Frontal cortex (tissue), 4 donors: ENCODE measurements around the gene HIVEP3. TPM values are rescaled to one million over a fixed set of nuclear protein-coding genes. Genes with fewer than 3 reads are reported as not detected.

Source experiments
- DNase-seq, 2 donors: peaks; one replicate each; pipeline ENCODE4 v3.0.0; 2012; ENCODE audit warnings: low spot score in 2 of 2
- FAIRE-seq: peaks from 2 replicates; lab custom pipeline; 2012; peaks lifted over from hg19 to GRCh38; lab: Jason Lieb, UNC
- total RNA-seq: library from RNA; depleted of rRNA; stranded (reverse); fragments of >200 nt; gene quantifications from one replicate; pipeline ENCODE4 v1.2.3, GENCODE V29; 2014
- donor health status: control.
- donor health status: control.
- donor health status: control.

The HIVEP3 gene
- total RNA-seq, 1 donor from 2014 or later = 12.6 TPM

DNA sequence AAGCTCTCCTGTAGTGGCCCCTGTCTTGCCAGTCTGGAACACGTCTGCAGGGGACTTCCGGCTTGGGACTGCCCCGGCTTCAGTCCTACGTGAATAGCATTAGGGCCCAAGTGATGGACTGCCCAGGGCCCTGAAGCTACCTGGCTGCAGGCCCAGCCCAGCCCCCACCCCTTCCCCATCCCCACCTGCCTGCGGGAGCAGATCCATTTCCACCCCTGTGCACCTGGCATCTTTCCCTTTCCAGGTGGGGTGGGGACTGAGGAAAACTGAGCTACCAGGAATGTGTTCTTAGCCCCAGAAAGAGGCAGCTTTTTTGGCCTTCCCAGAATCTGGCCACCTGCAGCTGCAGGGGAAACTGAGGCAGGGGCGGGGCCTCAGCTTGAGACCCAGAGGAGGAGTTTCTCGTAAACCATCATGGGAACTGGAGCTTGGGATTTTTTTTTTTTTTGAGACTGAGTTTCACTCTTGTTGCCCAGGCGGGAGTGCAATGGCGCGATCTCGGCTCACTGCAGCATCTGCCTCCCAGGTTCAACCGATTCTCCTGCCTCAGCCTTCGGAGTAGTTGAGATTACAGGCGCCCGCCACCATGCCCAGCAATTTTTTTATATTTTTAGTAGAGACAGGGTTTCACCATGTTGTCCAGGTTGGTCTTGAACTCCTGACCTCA, 437.5 kb downstream of the HIVEP3 start:
- no peak for DNase-seq
- no peak for FAIRE-seq

DNA sequence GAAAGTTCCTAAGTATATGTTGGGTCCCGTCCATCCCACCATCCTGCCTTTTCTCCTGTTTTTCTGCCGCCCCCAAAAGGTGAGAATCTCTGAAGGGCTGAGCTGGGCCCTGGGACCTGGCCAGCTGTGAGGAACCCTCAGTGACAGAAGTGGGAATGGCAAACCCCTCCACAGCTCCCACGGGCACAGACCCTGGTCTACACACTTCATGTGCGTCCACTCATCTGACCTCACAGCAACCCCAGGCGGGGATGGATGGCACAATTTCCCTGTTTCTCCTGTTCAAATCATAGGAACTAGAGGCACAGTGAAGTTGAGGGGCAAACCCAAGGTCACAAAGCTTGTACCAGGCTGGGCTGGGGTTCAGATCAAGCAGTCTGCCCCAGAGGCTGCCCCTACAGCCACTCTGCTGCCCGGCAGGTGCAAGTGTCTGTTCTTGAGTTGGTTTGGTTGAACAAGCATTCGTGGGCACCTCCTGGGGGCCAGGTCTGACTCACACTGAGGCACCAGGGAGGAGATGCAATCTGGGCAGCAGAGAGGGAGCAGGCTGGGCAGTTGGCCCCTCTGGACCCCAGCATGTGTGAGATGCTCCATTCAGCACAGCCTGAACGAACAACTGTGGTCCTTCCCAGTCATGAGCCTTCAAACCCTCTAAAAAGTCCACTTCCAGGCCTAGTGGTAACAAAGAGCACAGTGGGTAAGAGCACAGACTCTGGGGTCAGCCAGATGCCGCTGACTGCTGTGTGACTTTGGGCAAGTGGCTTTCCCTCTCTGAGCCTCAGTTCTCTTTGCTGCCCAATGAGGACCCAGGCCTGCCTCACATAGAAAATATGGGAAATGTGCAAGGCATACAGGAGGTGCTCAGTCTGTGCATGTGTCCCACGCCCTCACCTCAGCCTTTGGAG, 438.3 kb downstream of the HIVEP3 start:
- FAIRE-seq (no peak), DNase-seq (no peak)

DNA sequence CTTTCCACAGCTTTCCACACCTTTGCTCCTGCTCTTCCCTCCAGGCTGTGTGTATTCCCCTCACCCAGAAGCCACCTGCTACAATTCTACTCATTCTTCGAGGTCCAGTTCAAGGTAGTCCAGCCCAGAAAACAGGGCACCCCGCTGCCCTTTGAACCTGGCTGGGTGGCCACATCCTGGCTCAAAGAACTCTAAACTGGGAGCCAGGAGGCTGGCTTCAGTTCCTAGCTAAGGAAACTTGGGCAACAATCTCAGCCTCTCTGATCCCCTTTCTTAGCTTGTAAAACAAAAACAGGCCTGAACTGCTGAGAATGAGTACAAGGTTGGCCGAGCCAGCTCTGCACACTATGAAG, 438.9 kb downstream of the HIVEP3 start:
- FAIRE-seq (no peak), DNase-seq (no peak)

DNA sequence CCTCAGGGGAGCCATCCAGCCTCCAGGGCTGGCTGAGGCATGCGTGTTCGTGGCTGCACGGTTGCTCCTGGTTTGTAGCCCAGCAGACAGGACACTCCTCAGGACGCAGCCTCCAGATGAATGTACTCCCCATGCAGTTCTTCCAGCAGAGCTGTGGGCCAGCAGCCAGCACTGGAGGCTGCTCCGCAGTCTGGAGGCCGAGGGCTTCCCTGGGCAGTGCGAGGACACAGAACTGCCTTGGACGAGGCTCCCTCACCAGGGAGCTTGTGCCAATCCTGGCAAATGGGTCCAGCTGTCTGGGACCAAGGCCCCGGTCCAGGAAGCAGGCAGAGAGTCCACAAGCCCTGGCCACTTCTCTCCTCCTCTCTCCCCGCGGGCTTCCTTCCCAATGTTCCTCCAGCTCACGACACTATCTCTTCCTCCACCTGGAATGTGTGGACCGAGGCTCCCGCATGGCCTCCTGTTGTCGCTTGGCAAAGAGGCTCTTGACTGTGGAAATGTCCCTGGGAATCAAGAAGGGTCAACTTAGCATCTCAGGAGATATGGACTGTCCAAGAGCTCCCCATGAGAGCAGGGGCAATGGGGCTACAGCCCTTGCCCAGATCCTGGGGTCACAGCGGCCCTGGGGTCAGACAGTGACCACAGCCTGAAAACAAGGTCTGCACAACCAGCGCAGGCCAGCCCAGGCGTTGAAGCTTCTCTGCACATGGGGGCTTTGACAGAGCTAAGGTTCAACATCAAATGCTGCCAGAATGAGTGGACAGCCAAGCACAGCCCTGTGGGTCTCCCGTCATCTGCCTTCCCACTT, 439.5 kb downstream of the HIVEP3 start:
- DNase-seq (no peak), FAIRE-seq (no peak)

DNA sequence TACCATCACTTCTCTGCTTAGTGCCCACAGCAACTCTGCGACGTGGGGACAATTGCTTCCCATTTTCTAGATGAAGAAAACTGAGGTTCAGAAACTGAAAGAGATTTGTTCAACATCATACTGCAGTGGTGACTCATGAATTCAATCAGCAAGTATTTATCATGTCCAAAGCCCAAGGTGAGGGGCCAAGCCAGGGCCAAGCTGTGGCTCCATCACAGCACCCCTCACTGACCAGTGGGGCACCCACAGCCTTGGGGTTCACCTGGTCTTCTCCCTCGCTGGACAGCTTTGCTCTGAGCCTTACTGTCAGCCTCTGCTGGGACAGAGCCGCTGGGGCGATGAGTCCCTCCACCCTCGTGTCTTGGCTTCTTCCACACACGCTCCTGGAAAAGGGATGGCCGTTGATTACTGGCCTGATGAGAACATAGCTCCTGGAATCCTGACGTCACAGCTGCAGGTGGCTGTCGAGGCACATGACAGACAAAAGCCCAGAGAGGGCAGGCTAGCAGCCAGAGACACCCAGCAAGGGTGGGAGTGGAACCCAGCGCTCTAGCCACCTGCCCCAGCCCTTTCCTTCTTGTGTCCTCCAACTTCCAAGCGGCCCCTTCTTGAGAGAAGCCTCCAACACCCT, 440.5 kb downstream of the HIVEP3 start:
- FAIRE-seq (no peak), DNase-seq (no peak)

DNA sequence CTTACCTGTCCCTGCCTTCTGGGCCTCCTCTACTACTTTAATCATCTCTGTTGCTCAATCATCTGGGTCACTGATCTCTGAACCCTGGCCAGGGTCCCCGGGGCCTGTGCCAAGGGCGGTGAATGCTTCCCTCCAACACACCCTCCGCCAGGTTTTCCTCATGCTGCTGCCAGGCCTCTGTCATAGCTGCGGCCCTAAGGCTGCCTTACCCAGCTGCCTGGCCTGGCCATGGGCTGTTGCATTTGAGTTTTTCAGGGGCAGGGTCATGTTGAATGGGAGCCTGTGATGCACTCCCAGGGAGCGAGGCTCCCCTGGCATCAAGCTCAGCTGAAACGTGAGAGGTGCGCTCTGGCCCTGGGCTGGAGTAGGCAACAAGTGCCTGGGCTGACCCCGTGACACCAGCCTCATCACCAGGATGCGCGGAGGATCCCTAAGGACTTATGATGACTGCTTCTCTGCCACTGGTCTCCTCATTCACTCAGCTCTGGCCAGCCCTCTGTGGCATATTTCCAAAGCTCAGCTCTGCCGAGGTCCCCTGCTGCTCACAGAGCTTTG, 441.8 kb downstream of the HIVEP3 start:
- no peak for DNase-seq
- FAIRE-seq = no peak

DNA sequence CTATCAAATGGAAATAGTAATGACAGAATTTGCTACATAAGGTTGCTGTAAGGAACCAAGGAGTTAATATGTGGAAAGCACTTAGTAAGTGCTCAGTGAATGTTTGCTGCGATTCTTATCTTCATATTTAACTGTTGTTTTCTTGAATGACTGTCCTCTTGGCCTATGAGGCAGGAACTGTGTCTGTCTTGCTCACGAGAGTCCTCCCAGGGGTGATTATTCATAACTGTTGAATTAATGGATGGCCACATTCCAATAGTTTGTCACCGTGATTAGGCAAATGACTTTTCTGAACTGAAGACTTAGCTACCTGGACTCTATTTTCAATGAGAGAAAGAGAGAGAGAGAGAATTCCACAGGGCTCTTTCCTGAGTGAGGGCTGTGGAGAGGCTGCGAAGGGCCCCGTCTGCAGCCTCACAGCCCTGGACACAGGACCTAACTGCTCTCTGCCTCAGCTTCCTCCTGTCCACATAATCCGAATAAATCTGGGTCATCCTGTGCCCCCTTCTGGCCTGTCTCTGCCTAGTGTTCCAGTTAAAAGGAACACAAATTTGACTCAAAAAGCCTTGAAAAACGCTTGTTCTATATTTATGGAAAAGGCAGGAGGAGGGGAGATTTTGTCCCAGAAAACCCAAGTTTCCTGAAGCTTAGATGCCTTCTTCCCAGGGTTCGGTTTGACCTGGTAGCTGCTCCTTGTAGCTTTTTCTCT, 442.7 kb downstream of the HIVEP3 start:
- FAIRE-seq (no peak), DNase-seq (no peak)

DNA sequence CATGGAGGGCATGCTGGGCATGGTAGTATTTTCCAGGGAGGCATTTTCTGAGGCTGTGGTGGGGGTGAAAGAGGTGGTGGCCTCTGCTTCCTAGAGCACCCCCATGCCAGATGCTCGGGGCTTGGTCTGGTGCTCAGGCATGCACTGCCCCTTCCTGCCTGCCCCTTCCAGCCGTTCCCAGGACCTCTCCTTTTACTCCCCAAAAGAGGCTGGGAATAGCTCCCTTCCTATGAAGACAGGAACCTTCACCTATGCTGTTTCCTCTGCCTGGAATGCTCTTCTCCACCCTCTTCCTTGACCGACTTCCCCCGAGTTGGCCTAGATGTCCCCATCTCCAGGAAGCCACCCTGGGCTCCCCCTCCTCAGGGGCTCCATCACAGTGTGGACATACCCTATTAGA, 443.4 kb downstream of the HIVEP3 start:
- no peak for FAIRE-seq
- DNase-seq = no peak

DNA sequence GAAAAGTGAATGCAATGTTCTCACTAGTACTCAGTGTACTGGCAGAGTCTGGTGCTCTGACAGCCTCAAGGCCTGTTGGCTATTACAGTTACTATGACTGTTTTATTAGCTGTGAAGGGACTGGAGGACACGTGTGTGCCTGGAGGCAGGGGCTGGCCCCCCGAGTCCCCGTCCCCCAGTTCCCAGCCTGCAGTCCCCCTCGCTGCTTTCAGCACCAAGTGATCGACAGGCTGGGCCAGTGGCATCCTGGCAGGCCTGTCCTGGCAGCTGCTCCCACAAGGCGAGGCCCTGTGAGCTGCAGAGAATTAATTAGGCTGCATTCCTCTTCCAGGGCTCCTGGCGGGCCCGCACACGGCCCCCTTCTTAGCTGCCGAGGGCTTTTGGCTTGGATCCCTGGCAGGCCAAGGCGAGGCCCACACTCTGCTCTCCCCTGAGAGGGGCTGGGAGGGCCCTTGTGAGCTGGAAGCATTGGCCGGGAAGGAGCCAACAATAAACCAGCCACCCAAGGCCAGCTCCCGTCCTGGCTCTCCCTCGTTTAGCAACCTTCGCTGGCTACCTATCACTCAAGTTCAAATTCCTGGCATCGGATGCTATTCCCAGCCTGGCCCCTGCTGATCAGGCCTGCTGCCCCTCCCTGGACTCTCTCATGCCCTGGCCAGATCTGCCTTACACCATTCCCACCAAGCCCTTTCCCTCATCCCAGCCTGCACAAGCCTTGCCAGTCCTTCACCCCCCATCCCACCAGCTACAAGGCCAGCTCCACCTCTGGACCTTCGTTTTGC, 444.0 kb downstream of the HIVEP3 start:
- no peak for FAIRE-seq
- no peak for DNase-seq

DNA sequence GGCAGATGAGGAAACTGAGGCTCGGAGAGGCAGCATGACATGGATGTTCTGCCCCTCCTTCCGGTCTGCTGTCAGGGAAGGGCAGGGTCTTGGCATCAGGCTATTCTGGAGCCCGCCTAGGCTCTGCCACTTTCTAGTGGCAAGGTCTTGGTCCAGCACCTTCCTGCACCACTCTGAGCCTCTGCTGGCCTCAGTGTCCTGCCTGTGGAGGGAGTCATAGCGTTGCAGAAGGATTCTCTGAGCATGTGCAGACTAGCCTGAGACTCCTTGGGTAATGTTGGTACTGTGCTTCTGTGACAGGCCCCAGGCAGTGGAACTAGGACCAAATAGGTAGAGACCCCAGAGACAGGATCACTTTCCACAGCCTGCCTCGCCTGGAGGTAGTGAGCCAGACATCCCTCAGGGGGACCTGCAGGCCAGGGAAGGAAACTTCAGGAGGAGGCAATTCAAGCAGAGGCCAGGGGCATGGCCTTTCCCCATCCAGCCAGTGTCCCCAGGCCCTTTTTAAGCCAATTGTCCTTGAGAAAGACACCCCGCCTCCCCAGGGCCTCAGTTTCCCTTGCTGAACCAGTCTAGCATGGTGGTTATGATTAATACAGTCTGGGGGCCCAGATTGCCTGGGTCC, 444.9 kb downstream of the HIVEP3 start:
- no peak for FAIRE-seq

DNA sequence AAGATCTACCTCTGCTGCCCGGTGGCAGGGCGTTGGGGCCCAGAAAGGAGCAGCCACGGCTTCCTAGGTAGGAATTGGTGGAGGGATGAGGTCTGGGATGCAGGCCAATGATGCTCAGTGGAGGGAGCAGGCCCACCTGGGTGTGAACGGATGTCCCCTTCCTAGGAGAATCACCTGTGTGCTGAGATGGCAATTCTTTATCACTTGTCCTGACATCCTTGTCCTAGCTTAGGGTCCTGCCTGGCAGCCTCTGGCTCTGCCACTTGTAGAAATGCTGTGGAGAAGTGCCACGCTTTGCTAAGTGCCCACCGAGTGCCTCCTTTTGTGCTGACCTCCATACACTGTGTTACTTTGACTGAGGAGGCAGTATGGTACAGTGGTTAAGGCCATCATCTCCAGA, 447.1 kb downstream of the HIVEP3 start:
- no peak for FAIRE-seq
- no peak for DNase-seq

More for the DNA sequence above, 444.9 kb downstream of the HIVEP3 start:
- no peak for DNase-seq

DNA sequence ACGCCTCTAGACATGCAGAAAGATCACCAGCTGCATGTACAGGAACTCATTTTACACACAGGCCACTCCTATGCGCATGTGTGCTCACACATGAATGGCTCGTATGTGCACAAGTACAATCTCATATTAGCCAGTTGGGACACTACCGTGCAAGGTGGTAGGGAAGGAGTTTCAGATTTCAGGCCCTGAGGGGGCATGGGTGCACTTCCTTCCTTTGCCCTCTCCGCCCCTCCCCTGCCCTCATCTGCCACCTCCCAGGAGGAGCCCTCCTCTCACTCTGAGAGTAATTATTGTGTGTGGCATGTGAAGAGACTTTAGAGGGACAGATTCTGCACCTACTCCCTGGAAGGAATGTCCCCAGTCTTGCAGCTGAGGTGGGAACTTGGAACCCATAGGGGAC, 449.0 kb downstream of the HIVEP3 start:
- FAIRE-seq (no peak), DNase-seq (no peak)

DNA sequence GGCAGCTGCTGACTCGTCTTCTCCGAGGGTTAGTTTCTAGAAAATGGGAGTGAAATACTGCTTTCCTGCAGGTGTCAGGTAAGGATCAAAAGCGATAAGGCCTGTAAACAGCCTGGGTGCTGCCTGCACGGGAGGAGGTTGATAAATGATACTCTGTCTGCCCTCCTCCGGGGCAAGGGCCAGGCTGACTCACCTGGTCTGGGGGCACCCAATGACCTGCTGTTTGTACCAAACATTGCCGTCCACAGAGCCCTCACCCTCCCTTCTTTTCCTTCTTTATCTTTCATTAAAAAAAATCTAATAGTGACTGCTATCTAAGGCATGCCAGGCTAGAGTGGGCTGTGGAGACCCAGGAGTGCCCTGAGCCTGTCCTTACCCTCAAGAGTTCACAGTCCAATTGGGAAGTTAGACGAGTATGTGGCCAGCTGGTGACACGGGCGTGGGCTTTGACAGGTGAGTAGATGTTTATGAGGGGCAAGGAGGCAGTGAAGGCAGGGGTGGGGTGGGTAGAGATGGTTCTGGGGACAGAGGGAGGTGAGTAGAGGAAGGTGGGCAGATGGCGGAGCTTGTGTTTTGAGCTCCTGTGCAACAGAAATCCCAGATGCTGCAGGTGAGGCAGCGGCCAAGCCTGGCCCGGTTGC, 450.5 kb downstream of the HIVEP3 start:
- DNase-seq = no peak
- FAIRE-seq = no peak

DNA sequence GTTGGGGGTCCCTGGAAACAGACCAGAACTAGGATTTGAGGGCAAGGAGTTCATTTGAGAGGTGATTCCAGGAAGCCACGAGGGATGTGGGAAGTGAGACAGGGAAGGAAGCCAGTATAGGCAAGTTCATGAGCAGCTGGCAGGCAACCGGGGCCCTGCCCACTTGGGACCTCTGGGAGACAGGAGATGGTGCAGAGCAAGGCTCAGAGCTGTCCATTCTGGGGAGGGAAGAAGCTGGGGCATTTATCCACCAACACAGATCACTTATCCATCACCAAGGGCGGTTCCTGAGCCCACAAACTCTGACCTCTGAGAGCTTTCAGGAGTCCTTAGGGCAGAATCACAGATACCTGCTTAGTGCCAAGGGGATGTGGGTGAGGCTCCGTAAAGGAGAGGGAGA, 451.0 kb downstream of the HIVEP3 start:
- FAIRE-seq (no peak), DNase-seq (no peak)

DNA sequence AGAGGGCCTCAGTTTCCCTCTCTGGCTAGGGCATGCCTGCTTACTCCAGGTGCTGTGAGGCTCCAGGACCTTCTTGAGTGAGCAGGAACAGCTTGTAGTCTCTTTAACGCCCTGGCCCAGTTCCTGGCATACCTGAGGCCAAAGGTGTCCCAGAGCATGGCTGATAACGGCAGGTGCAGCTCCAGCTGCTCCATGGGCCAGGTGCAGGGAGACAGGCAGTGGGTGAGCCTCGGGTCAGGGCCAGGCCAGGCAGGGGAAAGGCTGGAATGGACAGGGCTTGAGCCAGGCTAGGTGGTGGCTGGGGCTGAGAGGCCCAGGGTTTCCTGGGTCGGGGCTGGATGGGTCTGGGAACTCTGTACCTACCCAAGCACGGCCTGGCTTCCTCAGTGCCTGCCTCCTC, 452.6 kb downstream of the HIVEP3 start:
- FAIRE-seq (no peak), DNase-seq (no peak)

DNA sequence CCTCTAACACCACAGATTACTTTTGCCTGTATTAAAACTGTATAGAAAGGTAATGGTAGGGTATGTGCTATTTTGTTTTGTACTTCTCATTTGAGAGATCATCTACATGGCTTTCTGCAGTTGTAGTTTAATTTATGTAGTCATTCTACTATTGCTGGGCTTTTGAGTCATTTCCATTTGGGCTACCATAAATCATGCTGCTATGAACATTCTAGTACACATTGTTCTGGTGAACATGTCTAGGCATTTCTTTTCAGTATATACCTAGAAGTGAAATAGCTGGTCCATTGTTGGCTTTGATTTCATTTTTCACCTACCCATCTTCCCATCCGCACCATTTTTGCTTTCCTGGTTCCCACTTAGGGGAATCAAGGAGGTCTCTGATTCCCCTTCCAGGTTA, 453.0 kb downstream of the HIVEP3 start:
- DNase-seq = no peak
- no peak for FAIRE-seq

DNA sequence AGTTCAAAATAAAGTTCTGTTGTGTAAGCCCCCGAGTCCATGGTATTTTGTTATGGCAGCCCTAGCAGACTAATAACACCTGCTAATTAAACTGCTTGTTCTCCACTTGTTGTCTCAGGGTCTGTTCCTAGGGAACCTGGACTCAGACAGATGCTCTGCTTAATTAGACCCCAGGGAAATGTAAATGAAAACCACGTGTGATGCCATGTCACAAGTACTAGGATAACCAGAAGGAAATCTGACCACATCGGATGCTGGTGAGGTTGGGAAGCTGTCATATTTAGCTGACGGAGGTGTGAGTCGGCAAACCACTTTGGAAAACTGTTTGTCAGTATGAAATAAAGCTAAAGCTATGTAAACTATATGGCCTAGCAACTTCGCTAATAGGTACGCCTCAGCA, 453.8 kb downstream of the HIVEP3 start:
- DNase-seq (no peak), FAIRE-seq (no peak)

DNA sequence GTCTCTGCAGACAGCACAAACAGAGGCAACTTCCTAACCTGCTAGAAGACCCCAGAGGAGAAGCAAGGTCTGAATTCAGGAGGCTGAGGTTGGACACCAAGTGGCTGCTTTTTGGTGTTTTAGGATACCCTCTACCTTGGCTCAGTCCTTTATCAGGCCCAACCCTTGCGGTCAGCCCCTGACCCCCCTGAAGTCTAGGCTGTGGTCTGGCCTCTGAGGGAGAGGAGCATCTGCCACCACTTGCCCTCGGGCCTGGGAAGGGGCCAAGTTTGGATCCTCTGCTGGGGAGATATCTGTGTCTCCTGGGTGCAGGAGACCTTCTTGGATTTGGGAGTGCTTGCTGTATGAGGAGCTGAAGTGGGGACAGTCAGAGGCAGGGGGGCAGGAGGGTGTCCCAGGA, 455.2 kb downstream of the HIVEP3 start:
- no peak for DNase-seq
- FAIRE-seq = no peak
